Hypothalamus (tissue), 51 donors: ENCODE results near the gene ADIRF.
"Not testable (repeated sequence)": the region's sequence is repeated elsewhere in the genome, so short reads cannot be mapped to it uniquely, and the experiment has no call there.

ENCODE experiments used
- DNase-seq, 51 donors: peaks; one replicate each; lab custom pipeline; 2025; lab: John Stamatoyannopoulos, UW

The ADIRF gene

DNA sequence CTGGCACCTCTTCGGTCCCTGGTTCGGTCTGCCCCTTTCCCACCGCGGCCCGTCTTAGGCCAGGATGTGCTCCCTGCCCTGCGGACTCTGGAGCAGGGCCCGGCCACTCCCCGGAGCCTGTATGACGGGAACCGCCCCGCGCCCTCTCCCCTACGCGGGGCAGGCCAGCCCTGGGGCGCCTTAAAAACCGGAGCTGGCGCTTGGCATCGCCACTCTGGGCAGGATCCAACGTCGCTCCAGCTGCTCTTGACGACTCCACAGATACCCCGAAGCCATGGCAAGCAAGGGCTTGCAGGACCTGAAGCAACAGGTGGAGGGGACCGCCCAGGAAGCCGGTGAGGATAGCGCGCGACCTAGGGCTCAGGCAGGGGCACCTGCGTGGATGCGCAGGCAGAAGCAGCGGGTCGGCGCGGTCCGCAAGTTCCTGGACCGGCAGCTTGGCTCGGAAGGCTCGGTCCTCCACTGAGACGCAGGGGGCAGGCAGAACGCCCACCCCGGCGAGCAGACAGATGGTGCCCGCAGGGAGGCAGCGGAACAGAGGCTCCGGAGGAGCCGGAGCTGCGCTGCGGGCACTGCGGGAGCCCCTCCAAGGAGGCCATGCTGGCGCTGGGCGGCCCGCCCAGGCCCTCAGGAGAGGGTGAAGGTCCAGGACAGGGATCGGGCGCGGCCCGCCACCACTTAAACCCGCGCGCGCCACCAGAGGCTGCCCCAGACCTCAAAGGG is at the start of gene ADIRF:
ADIRF (plus strand) TSS at position 212 of the 723 bp plus-strand sequence; CDS start at position 275, 63 bp downstream.
- no peak for DNase-seq

DNA sequence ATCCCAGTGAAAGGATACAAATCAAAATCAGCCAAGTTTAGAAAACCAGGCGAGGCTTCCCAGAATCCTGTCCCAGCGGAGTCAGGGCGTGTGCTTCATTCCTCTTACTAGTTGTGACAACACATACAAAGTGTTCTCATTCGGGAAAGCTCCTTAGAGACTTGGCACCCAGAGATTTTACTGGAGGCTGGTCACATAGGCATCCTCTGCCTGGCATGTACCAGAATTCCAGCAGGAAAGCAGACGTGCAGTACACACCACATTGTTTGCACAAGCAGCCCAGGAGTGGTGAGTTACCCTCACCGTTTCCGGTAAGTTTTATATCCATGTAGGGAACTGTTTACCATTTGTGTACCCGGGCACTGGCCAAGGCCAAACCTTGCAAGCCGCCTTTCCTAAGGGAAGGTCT is 45.7 kb upstream of the ADIRF start:
- DNase-seq: no peak

DNA sequence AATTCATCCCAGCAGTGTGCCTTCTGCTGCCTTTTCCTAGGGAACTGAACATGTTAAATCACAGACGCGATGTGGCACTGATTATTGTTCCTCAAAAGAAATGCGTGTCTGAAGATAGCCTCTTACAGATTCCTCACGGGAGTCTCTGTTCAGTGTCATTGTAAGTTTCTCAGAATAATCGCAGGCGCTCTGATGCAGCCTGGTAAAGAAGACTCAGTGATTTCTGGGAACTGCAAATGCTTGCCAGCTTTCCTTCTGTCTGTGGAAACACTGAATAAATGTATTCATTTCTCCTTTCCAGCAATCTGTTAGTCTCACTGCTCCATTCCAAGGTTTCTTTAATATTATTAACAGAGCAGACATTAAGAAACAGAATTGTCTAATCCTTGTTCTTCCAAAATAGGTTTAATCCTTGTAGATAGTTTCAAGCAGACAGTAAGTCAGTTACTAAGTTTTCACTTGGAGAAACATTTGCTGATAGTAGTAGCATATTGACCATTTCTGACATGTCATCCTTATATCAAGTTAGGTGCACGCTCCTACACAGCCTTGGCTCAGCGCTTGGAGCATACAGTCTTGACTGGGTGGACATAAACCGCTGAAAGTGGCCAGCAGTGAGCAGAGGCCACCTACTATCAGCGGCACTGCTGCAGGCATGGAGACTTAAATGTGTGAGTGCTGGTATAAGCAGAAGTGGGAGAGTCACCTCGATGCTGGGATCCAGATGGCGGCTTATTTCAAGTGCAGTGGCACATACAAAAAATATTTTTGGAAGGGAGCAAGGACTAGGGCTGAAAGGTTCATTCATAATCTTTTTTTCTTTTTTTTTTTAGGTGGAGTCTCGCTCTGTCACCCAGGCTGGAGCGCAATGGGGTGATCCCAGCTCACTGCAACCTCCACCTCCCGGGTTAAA is 38.6 kb upstream of the ADIRF start:
- DNase-seq: peak in 3 of 51 donors; percentile 15 to 21 (median 19)

DNA sequence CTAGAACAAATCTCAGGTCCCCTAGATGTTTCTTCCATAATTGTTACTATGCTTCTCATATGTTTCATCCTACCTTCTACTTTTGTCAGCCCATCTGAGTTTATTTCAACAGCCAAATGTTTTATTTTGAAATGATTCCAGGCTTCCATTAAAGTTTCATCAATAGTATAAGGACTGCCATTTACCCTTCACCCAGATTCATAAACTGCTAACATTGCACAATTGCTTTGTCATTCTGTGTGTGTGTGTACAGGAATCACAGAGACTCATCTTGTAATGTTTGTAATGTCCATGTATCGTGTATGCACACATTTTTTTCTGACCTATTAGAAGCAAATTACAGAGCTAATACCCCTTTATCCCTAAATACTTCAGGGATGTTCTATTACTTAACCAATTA is 36.4 kb upstream of the ADIRF start:
- DNase-seq: no peak

GRCh38 chr10:86932674-86933073 is 35.6 kb upstream of the ADIRF start:
- DNase-seq: no peak

- DNase-seq: not testable (repeated sequence)
These were observed 34.0 kb upstream of the ADIRF start for GRCh38 chr10:86934162-86934711.

- DNase-seq: no peak
These were observed 31.4 kb upstream of the ADIRF start for GRCh38 chr10:86936661-86937501.

DNA sequence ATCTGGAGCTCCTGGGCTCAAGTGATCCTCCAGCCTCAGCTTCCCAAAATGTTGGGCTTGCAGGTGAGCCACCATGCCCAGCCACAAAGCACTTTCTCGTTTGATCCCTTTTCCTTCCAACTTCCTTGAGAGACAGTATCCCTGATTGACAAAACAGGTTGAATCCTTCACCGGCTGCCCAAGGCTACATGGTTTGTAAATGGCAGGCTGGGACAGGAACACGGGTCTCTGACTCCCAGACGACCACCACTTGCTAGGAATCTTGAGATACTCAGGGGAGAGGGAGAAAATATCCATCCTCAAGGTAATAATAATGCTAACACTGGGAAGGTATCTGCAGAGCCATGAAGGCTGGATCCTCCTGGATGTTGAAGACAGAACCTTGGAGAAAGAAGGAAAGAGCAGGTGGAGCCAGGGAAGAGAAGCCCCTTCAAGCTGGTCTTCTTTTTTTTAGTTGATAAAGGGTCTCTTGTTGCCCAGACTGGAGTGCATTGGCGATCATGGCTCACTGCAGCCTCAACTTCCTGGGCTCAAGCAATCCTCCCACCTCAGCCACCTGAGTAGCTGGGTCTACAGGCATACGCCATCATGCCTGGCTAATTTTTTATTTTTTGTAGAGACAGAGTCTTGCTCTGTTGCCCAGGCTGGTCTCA is 30.7 kb upstream of the ADIRF start:
- DNase-seq: no peak

DNA sequence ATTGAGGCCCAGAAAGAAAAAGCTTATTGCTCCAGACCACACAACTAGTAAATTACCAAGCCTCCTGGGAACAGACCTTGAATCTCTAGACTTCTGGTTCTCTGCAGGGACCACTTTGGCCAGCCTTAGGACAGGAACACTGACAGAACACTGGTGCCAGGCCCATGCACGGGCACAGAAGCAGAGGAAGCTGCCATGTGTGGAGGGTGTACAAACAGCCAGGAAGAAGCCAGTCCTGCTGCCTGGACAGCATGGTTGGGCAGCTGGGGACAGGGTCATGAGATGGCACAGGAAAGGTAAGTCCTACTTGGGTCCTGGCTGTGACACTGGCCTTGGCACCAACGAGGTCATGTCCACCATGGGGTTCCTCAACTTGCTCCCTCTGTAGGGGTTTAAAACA is 30.0 kb upstream of the ADIRF start:
- DNase-seq: no peak

GRCh38 chr10:86940076-86940475 is 28.2 kb upstream of the ADIRF start:
- not testable (repeated sequence) for DNase-seq

- no peak for DNase-seq
These were observed 27.6 kb upstream of the ADIRF start for GRCh38 chr10:86940677-86941076.

DNA sequence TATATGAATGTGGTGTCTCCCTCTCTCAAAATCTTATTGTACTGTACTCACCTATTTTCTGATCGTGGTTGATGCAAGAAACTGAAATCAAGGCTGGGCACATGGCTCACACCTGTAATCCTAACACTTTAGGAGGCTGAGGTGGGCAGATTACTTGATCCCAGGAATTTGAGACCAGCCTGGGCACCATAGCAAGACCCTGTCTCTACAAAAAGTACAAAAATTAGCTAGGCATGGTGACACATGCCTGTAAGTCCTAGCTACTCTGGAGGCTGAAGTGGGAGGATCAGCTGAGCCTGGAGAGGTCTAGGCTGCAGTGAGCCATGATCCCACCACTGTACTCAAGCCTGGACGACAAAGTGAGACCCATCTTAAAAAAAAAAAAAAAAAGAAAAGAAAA is 26.9 kb upstream of the ADIRF start:
- DNase-seq: no peak

GRCh38 chr10:86941991-86942421 is 26.3 kb upstream of the ADIRF start:
- no peak for DNase-seq

DNA sequence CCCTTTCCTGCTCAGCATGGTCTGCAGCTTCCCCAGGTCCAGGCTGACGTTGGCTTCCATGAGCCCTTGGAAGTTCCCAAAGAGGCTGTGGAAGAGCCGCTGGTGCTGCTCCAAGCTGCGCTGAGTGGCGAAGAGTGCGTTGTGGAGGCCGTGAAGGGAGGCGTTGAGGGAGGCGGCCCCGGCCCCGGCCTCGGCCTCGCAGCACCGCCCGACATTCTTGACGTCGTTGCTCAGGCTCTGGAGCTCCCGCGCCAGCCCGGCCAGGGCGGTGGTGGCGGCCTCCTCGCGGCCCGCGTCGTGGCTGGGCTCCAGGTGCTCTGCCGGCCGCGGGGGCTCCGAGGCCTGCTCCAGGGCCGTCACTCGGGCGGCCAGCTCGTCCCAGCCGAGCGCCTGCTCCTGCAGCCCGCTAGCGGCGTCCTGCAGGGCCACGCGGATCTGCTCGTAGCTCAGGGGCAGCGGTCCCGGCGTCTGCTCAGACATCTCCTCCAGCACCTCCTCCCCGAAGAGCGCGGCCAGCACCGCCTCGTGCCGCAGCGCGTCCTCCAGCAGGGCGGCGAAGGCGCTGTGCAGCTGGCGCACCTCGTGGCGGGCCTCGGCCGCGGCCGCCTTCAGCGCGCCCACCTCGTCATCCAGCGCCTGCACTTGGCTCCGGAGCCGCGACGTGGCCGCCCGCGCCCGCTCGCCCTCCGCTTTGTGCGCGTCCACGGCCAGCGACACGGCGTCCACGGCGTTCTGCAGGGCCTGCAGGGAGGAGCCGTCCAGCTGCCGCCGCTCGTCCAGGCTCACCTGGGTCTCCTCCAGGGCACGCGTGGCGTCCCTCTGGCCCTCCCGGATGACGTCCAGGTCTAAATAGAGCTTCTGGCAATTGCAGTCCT is 25.6 kb upstream of the ADIRF start:
- no peak for DNase-seq

DNA sequence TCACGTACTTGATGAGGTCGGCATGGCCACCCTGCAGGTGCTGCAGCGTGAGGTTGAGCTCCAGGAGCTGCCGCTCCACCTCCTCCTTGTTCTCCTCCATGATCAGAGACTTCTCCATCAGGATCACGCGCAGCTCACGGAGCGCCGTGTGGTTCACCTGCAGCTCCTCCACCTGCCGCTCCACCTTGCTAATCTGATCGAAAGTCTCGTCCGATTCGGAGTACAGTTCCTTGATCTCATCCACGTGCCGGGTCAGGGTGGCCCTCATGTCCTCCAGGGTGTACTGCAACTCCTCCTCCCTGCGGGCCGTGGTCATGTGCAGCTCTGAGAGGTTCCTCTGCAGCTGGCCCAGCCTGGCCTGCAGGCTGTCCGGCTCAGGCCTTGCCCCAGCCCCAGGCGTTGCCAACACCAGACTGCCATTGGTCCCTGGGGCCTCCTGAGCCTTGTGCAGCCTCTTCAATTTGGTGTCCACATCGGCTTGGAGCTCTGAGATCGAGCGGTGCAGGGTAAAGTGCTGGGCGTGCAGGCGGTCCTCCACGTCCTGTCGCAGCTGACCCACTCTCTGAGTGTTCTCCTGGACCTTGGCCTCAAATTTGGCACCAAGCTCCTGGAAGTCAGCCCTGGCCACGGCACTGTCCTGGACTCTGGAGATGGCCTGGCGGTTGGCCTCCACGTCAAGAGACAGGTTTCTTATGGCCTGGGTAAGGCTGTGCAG is 24.8 kb upstream of the ADIRF start:
- DNase-seq: no peak

DNA sequence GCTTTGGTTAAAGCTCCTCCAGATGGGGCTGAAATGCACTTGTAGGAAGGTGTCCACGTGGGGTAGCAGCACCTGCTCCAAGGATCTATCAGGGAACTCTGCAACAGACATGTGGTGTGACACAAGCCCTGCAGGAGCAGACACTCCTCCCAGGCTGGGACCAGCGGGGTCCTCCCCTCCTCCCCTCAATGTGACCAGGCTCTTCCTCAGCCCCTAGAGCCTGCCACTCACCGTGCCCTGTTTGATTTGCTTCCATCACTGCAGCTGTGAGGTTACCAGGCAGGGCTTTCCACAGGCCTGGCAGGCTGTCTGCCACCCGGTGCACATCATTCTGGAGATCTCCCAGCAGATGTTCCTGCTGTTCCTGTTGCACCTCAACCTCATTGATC is 24.3 kb upstream of the ADIRF start:
- DNase-seq: no peak

DNA sequence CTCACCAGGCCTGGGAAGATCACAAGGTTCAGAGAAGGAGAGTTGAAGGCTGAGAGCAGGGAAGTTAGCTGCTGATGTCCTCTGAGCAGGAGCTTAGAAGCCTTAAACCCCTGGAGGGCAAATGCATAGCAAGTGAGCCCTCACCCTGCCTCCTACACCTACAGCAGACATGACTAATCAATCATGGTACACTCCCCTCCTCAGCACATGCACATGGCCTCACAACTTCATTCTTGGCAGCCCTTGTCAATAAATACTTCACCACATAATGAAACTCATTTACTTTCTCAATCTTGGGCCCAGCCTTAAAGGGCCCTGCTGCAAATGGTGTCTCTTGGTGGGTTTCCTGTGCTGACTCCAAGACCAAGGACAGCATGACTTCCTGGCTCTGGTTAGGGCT is 23.8 kb upstream of the ADIRF start:
- no peak for DNase-seq

DNA sequence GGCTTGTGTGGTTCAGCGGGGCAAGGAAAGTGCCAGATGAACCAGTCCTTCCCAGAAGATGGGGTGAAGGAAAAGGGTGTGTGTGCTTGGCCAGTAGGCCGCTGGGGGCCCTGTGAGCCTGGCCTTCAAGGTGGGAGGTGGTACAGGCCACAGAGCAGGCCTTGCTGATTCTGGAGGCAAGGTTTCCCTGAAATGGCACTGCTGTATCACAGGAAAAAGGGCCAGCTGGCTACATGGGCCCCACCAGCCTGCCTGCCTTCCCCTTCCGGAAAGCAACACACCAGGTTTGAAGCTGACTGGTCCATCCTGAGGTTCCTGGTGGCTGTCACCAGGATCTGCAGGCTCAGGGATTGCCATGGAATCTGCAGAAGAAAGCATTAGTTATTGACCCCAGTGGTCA is 23.4 kb upstream of the ADIRF start:
- DNase-seq: no peak
